H1 (cell line): ENCODE data around the gene NOG. TPM values are rescaled to one million over a fixed set of nuclear protein-coding genes. Genes with fewer than 3 reads are reported as not detected.
A peak's percentile ranks its signal among the peaks of the same experiment; 100 is the strongest.

ENCODE experiments used
- CTCF ChIA-PET: fragments of 300-600 bp; sonication (Branson Sonifier 250); formaldehyde crosslinking; loops from one replicate; lab custom pipeline; 2021; ENCODE audit not compliant: partially characterized antibody; lab: Charles Lee
- POLR2A ChIA-PET: fragments of 300-600 bp; sonication (Branson Sonifier 250); formaldehyde crosslinking; loops from one replicate; lab custom pipeline; 2021; ENCODE audit warnings: inconsistent platforms; ENCODE audit not compliant: partially characterized antibody; lab: Charles Lee
- DNase-seq, 2 experiments: peaks; one replicate each; pipeline versions ENCODE4 v3.0.0 to v3.0.0-alpha.2; 2010 to 2022; ENCODE audit warnings: low spot score in 2 of 2, low read depth in 1 of 2, mixed read lengths in 1 of 2
- FAIRE-seq: peaks from 2 replicates; lab custom pipeline; 2011; peaks lifted over from hg19 to GRCh38; lab: Jason Lieb, UNC
- H2AFZ ChIP-seq: 2 replicates; pipeline ENCODE4 v1.8.1; 2012; ENCODE audit warnings: low read length, inconsistent platforms
- H2AK5ac ChIP-seq: 2 replicates; pipeline ENCODE4 v1.6.1; 2013; ENCODE audit warnings: low read depth, low read length
- H2BK120ac ChIP-seq: replicated peaks from 2 replicates; pipeline ENCODE3; 2013; ENCODE audit warnings: low read depth, low read length, inconsistent platforms
- H2BK12ac ChIP-seq: 2 replicates; pipeline ENCODE4 v1.6.1; 2013; ENCODE audit warnings: low read depth, low read length
- H2BK15ac ChIP-seq: 2 replicates; pipeline ENCODE4 v1.6.1; 2013; ENCODE audit warnings: low read length
- H2BK20ac ChIP-seq: 2 replicates; pipeline ENCODE4 v1.6.1; 2013; ENCODE audit warnings: low read length
- H2BK5ac ChIP-seq: 2 replicates; pipeline ENCODE4 v1.6.1; 2013; ENCODE audit warnings: low read depth, low read length
- H3K14ac ChIP-seq: 2 replicates; pipeline ENCODE4 v1.6.1; 2013; ENCODE audit warnings: inconsistent platforms; ENCODE audit not compliant: insufficient read length
- H3K18ac ChIP-seq: 2 replicates; pipeline ENCODE4 v1.6.1; 2013; ENCODE audit warnings: low read length; ENCODE audit errors: extremely low read depth
- H3K23ac ChIP-seq: 2 replicates; pipeline ENCODE4 v1.6.1; 2013; ENCODE audit warnings: inconsistent platforms; ENCODE audit not compliant: insufficient read length
- H3K23me2 ChIP-seq: 2 replicates; pipeline ENCODE4 v1.6.1; 2013; ENCODE audit warnings: low read depth, low read length
- H3K27ac ChIP-seq: 2 replicates; pipeline ENCODE4 v1.6.1; 2011; ENCODE audit warnings: low read depth, low read length, inconsistent platforms
- H3K27me3 ChIP-seq, 4 experiments: replicated peaks in 1 of 4; 1 replicate in 1 of 4; 2 replicates in 3 of 4; pipeline versions ENCODE4 v1.6.1 to v1.8.1; 2011 to 2013; ENCODE audit warnings: low read length in 3 of 4, mild to moderate bottlenecking in 3 of 4, inconsistent platforms in 2 of 4, mixed read lengths in 2 of 4, moderate library complexity in 1 of 4; ENCODE audit not compliant: control insufficient read depth in 3 of 4, insufficient read depth in 3 of 4; ENCODE audit errors: extremely low read depth in 1 of 4
- H3K36me3 ChIP-seq, 4 experiments: 2 replicates each; pipeline versions ENCODE4 v1.6.1 to v1.8.1; 2011 to 2013; ENCODE audit warnings: mild to moderate bottlenecking in 4 of 4, low read length in 3 of 4, moderate library complexity in 2 of 4, control low read depth in 1 of 4, inconsistent platforms in 1 of 4; ENCODE audit not compliant: insufficient read depth in 4 of 4, control insufficient read depth in 2 of 4
- H3K4ac ChIP-seq: replicated peaks from 2 replicates; pipeline ENCODE3; 2013; ENCODE audit warnings: low read length, low read depth, mixed read lengths, inconsistent platforms; ENCODE audit not compliant: insufficient read length
- H3K4me1 ChIP-seq, 4 experiments: replicated peaks in 1 of 4; 1 replicate in 1 of 4; 2 replicates in 3 of 4; pipeline versions ENCODE4 v1.6.1 to v1.8.1; 2011 to 2013; ENCODE audit warnings: low read length in 3 of 4, inconsistent platforms in 2 of 4, mixed read lengths in 1 of 4; ENCODE audit not compliant: insufficient read depth in 4 of 4, control insufficient read depth in 3 of 4
- H3K4me2 ChIP-seq, 2 experiments: 2 replicates each; pipeline versions ENCODE4 v1.6.1 to v1.8.1; 2011 to 2013; ENCODE audit warnings: low read depth in 2 of 2, low read length in 2 of 2, control low read depth in 1 of 2, inconsistent platforms in 1 of 2, mild to moderate bottlenecking in 1 of 2; ENCODE audit not compliant: insufficient read depth in 1 of 2
- H3K4me3 ChIP-seq, 4 experiments: fragments of 200-600, 300-600 bp in 1 of 4; sonication (generic), shearing (Covaris generic), sonication (Bioruptor Twin) in 1 of 4; 2 replicates each; pipeline versions ENCODE4 v1.5.1 to v1.8.1; 2011 to 2016; ENCODE audit warnings: low read length in 4 of 4, low read depth in 3 of 4, control low read depth in 2 of 4, inconsistent platforms in 2 of 4, mild to moderate bottlenecking in 2 of 4, mixed read lengths in 1 of 4, moderate library complexity in 1 of 4; ENCODE audit not compliant: insufficient read depth in 2 of 4; ENCODE audit errors: extremely low read depth in 1 of 4
- H3K56ac ChIP-seq: replicated peaks from 2 replicates; pipeline ENCODE3; 2013; ENCODE audit warnings: low read depth, mild to moderate bottlenecking, mixed read lengths, low read length, inconsistent platforms; ENCODE audit not compliant: insufficient read length
- H3K79me1 ChIP-seq: 2 replicates; pipeline ENCODE4 v1.6.1; 2013; ENCODE audit warnings: low read depth, low read length, control low read depth
- H3K79me2 ChIP-seq, 2 experiments: 2 replicates each; pipeline versions ENCODE4 v1.6.1 to v1.8.1; 2012 to 2013; ENCODE audit warnings: low read length in 2 of 2, mild to moderate bottlenecking in 2 of 2, inconsistent platforms in 1 of 2; ENCODE audit not compliant: insufficient read depth in 2 of 2, control insufficient read depth in 1 of 2
- H3K9ac ChIP-seq, 4 experiments: replicated peaks in 1 of 4; 1 replicate in 1 of 4; 2 replicates in 3 of 4; pipeline versions ENCODE4 v1.6.1 to v1.8.1; 2011 to 2013; ENCODE audit warnings: low read depth in 3 of 4, low read length in 3 of 4, control low read depth in 2 of 4, mild to moderate bottlenecking in 2 of 4, moderate library complexity in 2 of 4, inconsistent platforms in 1 of 4; ENCODE audit errors: extremely low read depth in 1 of 4
- H3K9me3 ChIP-seq, 2 experiments: 2 replicates each; pipeline versions ENCODE4 v1.6.1 to v1.8.1; 2012 to 2013; ENCODE audit warnings: mild to moderate bottlenecking in 2 of 2, moderate library complexity in 2 of 2, control low read depth in 1 of 2, inconsistent platforms in 1 of 2, low read depth in 1 of 2, low read length in 1 of 2, mixed read lengths in 1 of 2; ENCODE audit not compliant: insufficient read depth in 2 of 2
- H4K20me1 ChIP-seq, 2 experiments: replicated peaks in 1 of 2; 2 replicates each; pipeline versions ENCODE3 to v1.8.1; 2011 to 2013; ENCODE audit warnings: inconsistent platforms in 2 of 2, low read length in 2 of 2, mild to moderate bottlenecking in 1 of 2; ENCODE audit not compliant: insufficient read depth in 2 of 2, control insufficient read depth in 1 of 2
- H4K5ac ChIP-seq: 2 replicates; pipeline ENCODE4 v1.6.1; 2013; ENCODE audit warnings: low read length, low read depth, mixed read lengths, inconsistent platforms; ENCODE audit not compliant: insufficient read length
- H4K8ac ChIP-seq: 2 replicates; pipeline ENCODE4 v1.8.0; 2013; ENCODE audit warnings: mild to moderate bottlenecking, moderate library complexity, low read length, inconsistent platforms; ENCODE audit not compliant: insufficient read depth; ENCODE audit errors: extremely low read depth
- H4K91ac ChIP-seq: replicated peaks from 2 replicates; pipeline ENCODE3; 2013; ENCODE audit warnings: low read length, mixed read lengths, inconsistent platforms; ENCODE audit not compliant: insufficient read length
- ATF2 ChIP-seq: IDR thresholded peaks from 2 replicates; pipeline ENCODE4 v1.6.1; 2012; ENCODE audit warnings: low read length, inconsistent platforms
- NANOG ChIP-seq: IDR thresholded peaks from 2 replicates; pipeline ENCODE4 v1.6.1; 2011; ENCODE audit warnings: low read length, low read depth, mild to moderate bottlenecking, inconsistent platforms; ENCODE audit not compliant: insufficient read depth, poor library complexity, severe bottlenecking
- NRF1 ChIP-seq: IDR thresholded peaks from 2 replicates; pipeline ENCODE4 v1.6.1; 2011; ENCODE audit warnings: mild to moderate bottlenecking, low read depth, low read length, improper control_type of control experiment
- POLR2AphosphoS5 ChIP-seq: IDR thresholded peaks from 2 replicates; pipeline ENCODE4 v1.6.1; 2011; ENCODE audit warnings: low read depth, low read length
- TCF12 ChIP-seq: IDR thresholded peaks from 2 replicates; pipeline ENCODE4 v1.6.1; 2011; ENCODE audit warnings: low read depth, mild to moderate bottlenecking, low read length
- WGBS, 2 experiments: shearing (Covaris generic) in 1 of 2; methylation state at CpG; one replicate each; pipeline versions ENCODE4 v1.1.6 to v1.1.7; 2013 to 2015; ENCODE audit warnings: low lambda C conversion rate in 2 of 2, mixed read lengths in 2 of 2, inconsistent platforms in 1 of 2, low coverage in 1 of 2, missing lambda C conversion rate in 1 of 2; ENCODE audit not compliant: insufficient replicate concordance in 2 of 2, insufficient coverage in 1 of 2, insufficient read length in 1 of 2; ENCODE audit errors: extremely low coverage in 1 of 2, missing lambda C conversion rate in 1 of 2; 5-methylcytosine and 5-hydroxymethylcytosine counted together
- polyA plus RNA-seq, 7 experiments: library from polyadenylated mRNA; depleted of rRNA in 3 of 7; stranded (reverse) in 5 of 7; unstranded in 2 of 7; fragments of >200 nt in 5 of 7; fragments of 200-250 nt in 2 of 7; gene quantifications; 1 replicate in 5 of 7; 2 replicates in 1 of 7; 4 replicates in 1 of 7; pipeline versions ENCODE4 v1.2.1 to v1.2.3, GENCODE V29; 2011 to 2013; ENCODE audit warnings: missing spikeins in 2 of 7, mixed read lengths in 2 of 7
- total RNA-seq: library from RNA; stranded (reverse); fragmentation: NEBNext Ultra II Directional; extraction: Animal tissue kit (Norgen Biotek cat#: 25700); gene quantifications from 2 replicates; pipeline ENCODE4 v1.2.1, GENCODE V29; 2021

The NOG gene
- total and polyA plus RNA-seq, 2 of the 8 experiments (the other 6 are each of a cell fraction or from before 2014, with no cell fraction given) = 0.35 TPM

DNA sequence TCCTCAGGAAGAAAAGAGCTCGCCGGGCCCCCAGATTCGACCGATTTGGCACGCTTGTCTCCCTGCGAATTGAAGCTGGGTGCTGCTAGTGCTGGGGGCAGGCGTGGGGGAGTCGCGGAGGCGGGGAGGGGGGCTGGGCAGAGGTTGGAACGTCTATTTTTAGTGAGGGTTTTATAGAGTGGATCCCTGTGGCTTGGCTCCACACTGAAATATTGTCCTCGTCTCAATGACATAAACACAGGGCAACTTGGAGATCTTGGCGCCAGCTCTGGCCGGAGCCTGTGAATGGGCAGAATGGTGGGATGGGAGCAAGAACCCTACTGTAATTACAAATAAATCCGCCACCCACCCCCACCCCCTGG is 15.7 kb upstream of the NOG start:
- Histone ChIP-seq H3K4me2 (no peak overlapping the region), H2BK12ac (no peak overlapping the region), H2BK20ac (no peak overlapping the region), H3K56ac (no peak overlapping the region), H2BK120ac (no peak overlapping the region), H3K36me3 (no peaks in the 10 kb centered on the region), H2BK5ac (no peak overlapping the region), H3K4me3 (peak overlapping the region in 1 of 4 experiments; percentile 28; a peak in 1 of 8 replicates), H4K91ac (no peak overlapping the region), H3K23ac (no peak overlapping the region), H2AFZ (0 out of 2 replicates have a peak overlapping the region, but pooled peaks have one; percentile 56), H2AK5ac (no peak overlapping the region), H4K5ac (no peak overlapping the region), H3K9ac (no peak overlapping the region), H3K79me1 (no peaks in the 10 kb centered on the region), H3K4me1 (peaks cover 2 to 6% (median 4%) of the 10 kb centered on the region in 4 experiments; a peak in 4 of 7 replicates), H3K27me3 (no peaks in the 10 kb centered on the region), H3K9me3 (no peaks in the 10 kb centered on the region), H3K23me2 (no peaks in the 10 kb centered on the region), H3K18ac (no peak overlapping the region), H3K14ac (no peak overlapping the region), H3K4ac (no peak overlapping the region), H3K79me2 (no peaks in the 10 kb centered on the region), H4K20me1 (no peaks in the 10 kb centered on the region), H3K27ac (no peak overlapping the region), H2BK15ac (no peak overlapping the region), H4K8ac (no peak overlapping the region)
- WGBS, 2 experiments = 45% methylated on average over 12 of the region's 15 CpGs; no CpG with 5 or more reads in 1 of the 2 experiments
- FAIRE-seq (no peak), DNase-seq (no peak)
- ChIA-PET CTCF (interaction anchor here (0.6 to 1.7 kb wide), 12 partner anchors 9 to 779 kb away, joined by 3 to 8 read pairs (median 4); no protein-coding TSS in a partner anchor), POLR2A (no interaction called here)
- TF ChIP-seq ATF2 = no peak
- no peak for TF ChIP-seq NRF1
- no peak for TF ChIP-seq NANOG
- no peak for TF ChIP-seq POLR2AphosphoS5
- no peak for TF ChIP-seq TCF12
